Ovary (tissue), 9 donors: ENCODE measurements around the gene SLC39A2. TPM values are rescaled to one million over a fixed set of nuclear protein-coding genes. Genes with fewer than 3 reads are reported as not detected.
"Not testable (repeated sequence)": the region's sequence is repeated elsewhere in the genome, so short reads cannot be mapped to it uniquely, and the experiment has no call there.

Source experiments
- DNase-seq, 5 donors: peaks; one replicate each; pipeline ENCODE4 v3.0.0-alpha.2; 2019 to 2020
- H3K27ac ChIP-seq, 2 donors: fragments of 200-600 bp; one replicate each; pipeline versions ENCODE4 v1.5.1 to v1.8.0; 2019 to 2022
- H3K27me3 ChIP-seq: fragments of 200-600 bp; one replicate; pipeline ENCODE4 v1.8.0; 2022
- H3K36me3 ChIP-seq: fragments of 200-600 bp; sonication (generic); one replicate; pipeline ENCODE4 v1.5.1; 2019
- H3K4me1 ChIP-seq: one replicate; pipeline ENCODE4 v1.8.1; 2013; ENCODE audit warnings: mild to moderate bottlenecking, moderate library complexity; ENCODE audit not compliant: insufficient read depth
- H3K4me3 ChIP-seq: fragments of 200-600 bp; sonication (generic); one replicate; pipeline ENCODE4 v1.5.1; 2017
- H3K9me3 ChIP-seq, 2 donors: fragments of 200-600 bp in 1 of 2; sonication (generic) in 1 of 2; one replicate each; pipeline versions ENCODE4 v1.5.1 to v1.8.1; 2013 to 2019; ENCODE audit warnings: mild to moderate bottlenecking in 1 of 2, moderate library complexity in 1 of 2
- CTCF ChIP-seq, 3 donors: fragments of 450-650 bp in 2 of 3; fragments of 200-600 bp in 1 of 3; IDR thresholded peaks; one replicate each; pipeline versions ENCODE4 v1.5.1 to v1.8.0; 2016 to 2022; ENCODE audit warnings: antibody characterized with exemption in 3 of 3, mild to moderate bottlenecking in 1 of 3
- EP300 ChIP-seq: sonication (generic); formaldehyde crosslinking; IDR thresholded peaks from one replicate; pipeline ENCODE4 v1.6.1; 2017; ENCODE audit warnings: antibody characterized with exemption
- POLR2A ChIP-seq: fragments of 450-650 bp; IDR thresholded peaks from one replicate; pipeline ENCODE4 v1.6.1; 2017; ENCODE audit warnings: antibody characterized with exemption, mild to moderate bottlenecking, moderate library complexity
- WGBS, 3 donors: extraction: QIAGEN DNeasy Blood & Tissue Kit in 1 of 3; methylation state at CpG; one replicate each; pipeline versions ENCODE4 v1.1.5 to v1.1.7; 2013 to 2017; 5-methylcytosine and 5-hydroxymethylcytosine counted together
- intact Hi-C, 4 donors: fragments of 100-400 bp; cut with DNase I; formaldehyde crosslinking; loops; one replicate each; pipeline versions ENCODE4 v1.11.0 to v1.15.1; 2022 to 2023
- polyA plus RNA-seq, 2 donors: library from polyadenylated mRNA; stranded (reverse); fragments of 200-250 nt in 1 of 2; fragments of 350-450 nt in 1 of 2; fragmentation: Illumina TruSeq in 1 of 2; extraction: RNeasy Lipid Tissue Mini Kit (QIAGEN cat#74804) in 1 of 2; gene quantifications; one replicate each; pipeline ENCODE4 v1.2.3, GENCODE V29; 2013 to 2014
- total RNA-seq, 7 donors: library from RNA; depleted of rRNA in 2 of 7; stranded (reverse); fragments of >200 nt in 2 of 7; fragmentation: NEBNext Ultra II Directional in 3 of 7; extraction: Animal tissue kit (Norgen Biotek cat#: 25700) in 3 of 7; gene quantifications; one replicate each; pipeline versions ENCODE4 v1.1.0 to v1.2.4, GENCODE V29; 2016 to 2023
- donor health status: DM: no; HTN: no; CAD: no; lungs with moderate emphysema.
- donor health status: DM: no; HTN: no; CAD: no.
- donor health status: Bipolar disorder and iron deficiency.
- donor health status: DM: yes; HTN: yes; CAD: no.
- donor health status: DM: no; HTN: no; CAD: no.
- donor health status: DM: yes; HTN: yes; CAD: no.

SLC39A2 gene
- total and polyA plus RNA-seq, 9 donors = 0.28 to 0.30 TPM; not detected in 7

GRCh38 chr14:20976291-20976690 lies 22.8 kb upstream of the SLC39A2 start:
- TF ChIP-seq CTCF (IDR thresholded peaks at IDR 0.05) = no peak
- no peak for TF ChIP-seq EP300
- no peak for TF ChIP-seq POLR2A
- H3K27me3 ChIP-seq = no peaks in the 10 kb centered on the region
- no peak overlapping the region for H3K27ac ChIP-seq
- DNase-seq = no peak
- no peaks in the 10 kb centered on the region for H3K36me3 ChIP-seq
- no peaks in the 10 kb centered on the region for H3K9me3 ChIP-seq
- no peaks in the 10 kb centered on the region for H3K4me1 ChIP-seq
- WGBS, 3 donors = 94 to 100% (median 98%) methylated on average over 1 of the region's 1 CpG
- no peak overlapping the region for H3K4me3 ChIP-seq
- intact Hi-C loops = loop anchor here (10.0 kb wide), 3 partner anchors 49 to 291 kb away; partner anchors contain the start of genes ANG (in 1 of the 4), NDRG2 (in 1 of the 4) and RNASE4 (in 1 of the 4)

- no peaks in the 10 kb centered on the region for H3K9me3 ChIP-seq
- H3K4me3 ChIP-seq = no peak overlapping the region
- no peaks in the 10 kb centered on the region for H3K4me1 ChIP-seq
- TF ChIP-seq EP300 (no peak), CTCF (IDR thresholded peaks at IDR 0.05) (no peak), POLR2A (no peak)
- no peaks in the 10 kb centered on the region for H3K36me3 ChIP-seq
- H3K27ac ChIP-seq = no peak overlapping the region
- intact Hi-C loops = loop anchor here (10.0 kb wide), 3 partner anchors 46 to 294 kb away; partner anchors contain the start of genes ANG (in 1 of the 4), NDRG2 (in 1 of the 4) and RNASE4 (in 1 of the 4)
- WGBS, 3 donors = 24 to 38% (median 29%) methylated on average over 1 of the region's 1 CpG
- no peak for DNase-seq
- H3K27me3 ChIP-seq = no peaks in the 10 kb centered on the region
These were observed 20.4 kb upstream of the SLC39A2 start for GRCh38 chr14:20978687-20979086.

- Histone ChIP-seq H3K9me3 (no peaks in the 10 kb centered on the region), H3K27ac (no peak overlapping the region), H3K36me3 (no peaks in the 10 kb centered on the region), H3K4me3 (no peak overlapping the region), H3K27me3 (no peaks in the 10 kb centered on the region), H3K4me1 (no peaks in the 10 kb centered on the region)
- WGBS, 3 donors = 67 to 74% (median 71%) methylated on average over 1 of the region's 1 CpG
- intact Hi-C loops = no loop called here
- TF ChIP-seq POLR2A (no peak), EP300 (no peak), CTCF (IDR thresholded peaks at IDR 0.05) (no peak)
- DNase-seq = no peak
These were observed 18.2 kb upstream of the SLC39A2 start for GRCh38 chr14:20980906-20981305.

GRCh38 chr14:20982646-20983369 lies 16.3 kb upstream of the SLC39A2 start:
- 74 to 78% (median 78%) methylated on average over 2 of the region's 2 CpGs for WGBS, 3 donors
- Histone ChIP-seq H3K36me3 (no peaks in the 10 kb centered on the region), H3K4me1 (no peaks in the 10 kb centered on the region), H3K27me3 (no peaks in the 10 kb centered on the region), H3K9me3 (no peaks in the 10 kb centered on the region), H3K27ac (no peak overlapping the region), H3K4me3 (no peak overlapping the region)
- no peak for DNase-seq
- no peak for TF ChIP-seq CTCF (IDR thresholded peaks at IDR 0.05)
- TF ChIP-seq POLR2A = no peak
- TF ChIP-seq EP300 = no peak
- intact Hi-C loops = no loop called here

- H3K9me3 ChIP-seq, H3K27ac ChIP-seq, H3K4me1 ChIP-seq, intact Hi-C loops, DNase-seq, H3K36me3 ChIP-seq, H3K27me3 ChIP-seq, H3K4me3 ChIP-seq: not testable (repeated sequence)
- WGBS, 3 donors = 96% methylated on average over 4 of the region's 4 CpGs
These were observed 13.4 kb upstream of the SLC39A2 start for GRCh38 chr14:20985650-20986049.
